Psoas muscle (tissue), 8 donors: ENCODE data around the gene GRM1. TPM values are rescaled to one million over a fixed set of nuclear protein-coding genes. Genes with fewer than 3 reads are reported as not detected.

Experiments
- ATAC-seq, 4 donors: fragments of 200-7000 bp; cut with Tn5 transposase; one replicate each; pipeline ENCODE4 v1.9.1; 2020; ENCODE audit warnings: moderate library complexity in 3 of 4, mild to moderate bottlenecking in 2 of 4
- DNase-seq, 2 donors: peaks; one replicate each; pipeline ENCODE4 v3.0.0-alpha.2; 2020
- H3K27ac ChIP-seq: fragments of 200-600 bp; one replicate; pipeline ENCODE4 v1.8.0; 2022
- H3K27me3 ChIP-seq, 3 donors: fragments of 200-600 bp in 1 of 3; one replicate each; pipeline versions ENCODE4 v1.6.1 to v1.8.0; 2013 to 2022; ENCODE audit warnings: low read length in 2 of 3, mild to moderate bottlenecking in 2 of 3, moderate library complexity in 1 of 3; ENCODE audit not compliant: insufficient read depth in 3 of 3
- H3K36me3 ChIP-seq, 2 donors: fragments of 200-600 bp in 1 of 2; one replicate each; pipeline versions ENCODE4 v1.6.1 to v1.8.0; 2013 to 2022; ENCODE audit warnings: low read depth in 1 of 2, mild to moderate bottlenecking in 1 of 2, moderate library complexity in 1 of 2; ENCODE audit not compliant: insufficient read depth in 1 of 2
- H3K4me1 ChIP-seq: fragments of 200-600 bp; one replicate; pipeline ENCODE4 v1.8.0; 2022
- H3K4me3 ChIP-seq: fragments of 200-600 bp; one replicate; pipeline ENCODE4 v1.8.0; 2022; ENCODE audit warnings: mild to moderate bottlenecking
- H3K9me3 ChIP-seq: fragments of 200-600 bp; one replicate; pipeline ENCODE4 v1.8.0; 2022
- CTCF ChIP-seq: fragments of 200-600 bp; IDR thresholded peaks from one replicate; pipeline ENCODE4 v1.8.0; 2022; ENCODE audit warnings: antibody characterized with exemption
- WGBS, 3 donors: extraction: QIAGEN DNeasy Blood & Tissue Kit; methylation state at CpG; one replicate each; pipeline versions ENCODE4 v1.1.6 to v1.1.7; 2013; 5-methylcytosine and 5-hydroxymethylcytosine counted together
- intact Hi-C, 2 donors: fragments of 100-400 bp; cut with DNase I; formaldehyde crosslinking; loops; one replicate each; pipeline versions ENCODE4 v1.11.0 to v1.14.2; 2022
- polyA plus RNA-seq, 3 donors: library from polyadenylated mRNA; stranded (reverse); fragments of 200-250 nt; gene quantifications; one replicate each; pipeline ENCODE4 v1.2.3, GENCODE V29; 2013
- total RNA-seq, 4 donors: library from RNA; stranded (reverse); fragmentation: NEBNext Ultra II Directional in 2 of 4; extraction: Animal tissue kit (Norgen Biotek cat#: 25700) in 2 of 4; gene quantifications; one replicate each; pipeline versions ENCODE4 v1.2.1 to v1.2.4, GENCODE V29; 2021 to 2023
- donor health status: healthy with polysubstance abuse.
- donor health status: DM: no; HTN: no; CAD: no; lungs with moderate emphysema.
- donor health status: Bipolar disorder and iron deficiency.
- donor health status: healthy.
- donor health status: DM: yes; HTN: yes; CAD: no.
- donor health status: DM: no; HTN: no; CAD: no.
- donor health status: DM: no; HTN: no; CAD: no.
- donor health status: DM: yes; HTN: yes; CAD: no.

GRM1 gene
- total and polyA plus RNA-seq, 7 donors = 0.03 to 2.6 (median 0.07) TPM; not detected in 4

DNA sequence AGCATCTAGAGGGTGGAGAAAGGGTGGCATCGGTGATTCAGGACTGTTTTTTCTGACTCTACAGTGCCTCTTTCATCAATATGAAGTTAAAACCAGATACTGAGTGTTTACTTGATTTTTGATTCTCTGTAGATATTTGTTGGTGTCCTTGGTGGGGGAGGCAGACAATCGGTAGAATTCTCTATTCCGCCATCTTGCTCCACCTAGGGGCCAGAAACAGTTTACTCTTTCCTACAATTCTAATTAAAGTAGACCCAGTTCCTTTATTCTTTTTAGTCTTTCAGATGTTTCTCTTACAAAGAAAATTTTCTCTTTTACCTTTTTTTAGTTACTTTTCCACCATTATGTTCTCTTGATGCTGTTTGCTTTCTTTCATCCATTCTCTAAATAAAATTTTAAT is 352.6 kb downstream of the GRM1 start:
- no peak for ATAC-seq
- H3K36me3 ChIP-seq = no peaks in the 10 kb centered on the region
- no peaks in the 10 kb centered on the region for H3K27me3 ChIP-seq
- no peak overlapping the region for H3K4me3 ChIP-seq
- WGBS, 3 donors = 82 to 86% (median 84%) methylated on average over 3 of the region's 3 CpGs
- H3K4me1 ChIP-seq = no peaks in the 10 kb centered on the region
- no peak for TF ChIP-seq CTCF
- no peak for DNase-seq
- intact Hi-C loops = no loop called here
- H3K9me3 ChIP-seq = no peaks in the 10 kb centered on the region
- no peak overlapping the region for H3K27ac ChIP-seq

- no peak for TF ChIP-seq CTCF
- Histone ChIP-seq H3K36me3 (no peaks in the 10 kb centered on the region), H3K27me3 (no peaks in the 10 kb centered on the region), H3K4me3 (no peak overlapping the region), H3K4me1 (no peaks in the 10 kb centered on the region), H3K9me3 (no peaks in the 10 kb centered on the region), H3K27ac (no peak overlapping the region)
- no peak for DNase-seq
- no peak for ATAC-seq
- intact Hi-C loops = no loop called here
- 75 to 82% (median 75%) methylated on average over 3 of the region's 3 CpGs for WGBS, 3 donors
These were observed 360.0 kb downstream of the GRM1 start for GRCh38 chr6:146388736-146389364.

DNA sequence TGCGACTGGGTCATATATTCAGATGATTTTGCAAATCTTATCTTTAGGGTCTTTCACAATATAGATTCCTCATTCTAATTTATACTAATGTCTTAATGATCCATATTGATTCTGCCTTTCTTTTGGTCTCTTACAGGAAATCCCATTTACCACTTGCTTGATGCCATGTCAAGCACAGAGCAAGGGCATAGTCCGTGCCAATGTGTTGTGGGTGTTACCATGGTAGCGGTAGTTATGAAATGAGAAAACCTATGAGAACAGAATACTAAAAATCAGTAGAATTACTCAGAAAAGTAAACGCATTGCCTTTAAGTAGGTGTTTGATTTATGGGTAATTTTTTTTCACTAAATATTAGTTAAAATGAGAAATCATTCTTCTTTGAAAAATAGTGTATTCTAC is 360.9 kb downstream of the GRM1 start:
- H3K4me1 ChIP-seq = no peaks in the 10 kb centered on the region
- H3K27ac ChIP-seq = no peak overlapping the region
- intact Hi-C loops = no loop called here
- no peak overlapping the region for H3K4me3 ChIP-seq
- H3K9me3 ChIP-seq = no peaks in the 10 kb centered on the region
- ATAC-seq (no peak), DNase-seq (no peak)
- WGBS, 3 donors = 72 to 79% (median 76%) methylated on average over 4 of the region's 4 CpGs
- H3K27me3 ChIP-seq = no peaks in the 10 kb centered on the region
- no peaks in the 10 kb centered on the region for H3K36me3 ChIP-seq
- TF ChIP-seq CTCF = no peak

DNA sequence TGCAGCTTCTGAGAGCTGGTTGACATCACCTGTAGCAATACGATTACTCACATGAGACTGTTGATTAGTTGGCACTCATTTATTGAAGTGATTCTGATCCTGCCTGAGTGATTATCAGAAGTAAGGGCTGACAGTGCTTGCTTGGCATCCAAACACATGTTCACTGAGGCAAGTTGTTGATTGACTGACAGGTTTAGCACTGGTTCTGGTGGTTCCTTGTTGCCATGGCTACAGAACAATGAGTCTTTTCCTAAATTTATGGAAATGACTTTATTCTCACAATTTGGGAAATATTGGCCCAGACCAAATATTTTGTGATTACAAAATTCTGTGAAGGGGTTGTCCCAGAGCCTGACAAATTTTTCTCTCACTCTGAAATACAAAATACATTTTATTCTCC is 368.8 kb downstream of the GRM1 start:
- H3K4me1 ChIP-seq = no peaks in the 10 kb centered on the region
- TF ChIP-seq CTCF = no peak
- no peaks in the 10 kb centered on the region for H3K27me3 ChIP-seq
- no peaks in the 10 kb centered on the region for H3K9me3 ChIP-seq
- no peak overlapping the region for H3K4me3 ChIP-seq
- DNase-seq = no peak
- no peak for ATAC-seq
- no peaks in the 10 kb centered on the region for H3K36me3 ChIP-seq
- no peak overlapping the region for H3K27ac ChIP-seq
- intact Hi-C loops = no loop called here
- 88 to 97% (median 95%) methylated on average over 1 of the region's 1 CpG for WGBS, 3 donors

- H3K4me1 ChIP-seq = no peaks in the 10 kb centered on the region
- no peak for TF ChIP-seq CTCF
- DNase-seq = no peak
- no peak overlapping the region for H3K4me3 ChIP-seq
- H3K27me3 ChIP-seq = no peaks in the 10 kb centered on the region
- no peaks in the 10 kb centered on the region for H3K9me3 ChIP-seq
- no peak overlapping the region for H3K27ac ChIP-seq
- intact Hi-C loops = no loop called here
- ATAC-seq = no peak
- H3K36me3 ChIP-seq = no peaks in the 10 kb centered on the region
- 82 to 88% (median 86%) methylated on average over 3 of the region's 3 CpGs for WGBS, 3 donors
These were observed 373.6 kb downstream of the GRM1 start for GRCh38 chr6:146402476-146402875.
